Epithelial cell of proximal tubule (primary cell): ENCODE data around the gene NTSR1. TPM values are rescaled to one million over a fixed set of nuclear protein-coding genes. Genes with fewer than 3 reads are reported as not detected.

Experiments used
- DNase-seq: peaks from one replicate; pipeline ENCODE4 v3.0.0-alpha.2; 2011; ENCODE audit warnings: low read depth
- H3K4me3 ChIP-seq: 2 replicates; pipeline ENCODE4 v1.5.1; 2011; ENCODE audit warnings: low read depth, mild to moderate bottlenecking, low read length
- total RNA-seq: library from RNA; depleted of rRNA; stranded (reverse); fragments of >200 nt; gene quantifications from 2 replicates; pipeline ENCODE4 v1.2.3, GENCODE V29; 2015
- TF ChIP-seq, protein P1 (sequence below): conservative IDR thresholded peaks from 2 replicates; pipeline ENCODE4 v1.5.1; 2012; ENCODE audit warnings: low read depth, mild to moderate bottlenecking, low read length

The NTSR1 gene
- total RNA-seq, 1 donor from 2014 or later, result not detected

DNA sequence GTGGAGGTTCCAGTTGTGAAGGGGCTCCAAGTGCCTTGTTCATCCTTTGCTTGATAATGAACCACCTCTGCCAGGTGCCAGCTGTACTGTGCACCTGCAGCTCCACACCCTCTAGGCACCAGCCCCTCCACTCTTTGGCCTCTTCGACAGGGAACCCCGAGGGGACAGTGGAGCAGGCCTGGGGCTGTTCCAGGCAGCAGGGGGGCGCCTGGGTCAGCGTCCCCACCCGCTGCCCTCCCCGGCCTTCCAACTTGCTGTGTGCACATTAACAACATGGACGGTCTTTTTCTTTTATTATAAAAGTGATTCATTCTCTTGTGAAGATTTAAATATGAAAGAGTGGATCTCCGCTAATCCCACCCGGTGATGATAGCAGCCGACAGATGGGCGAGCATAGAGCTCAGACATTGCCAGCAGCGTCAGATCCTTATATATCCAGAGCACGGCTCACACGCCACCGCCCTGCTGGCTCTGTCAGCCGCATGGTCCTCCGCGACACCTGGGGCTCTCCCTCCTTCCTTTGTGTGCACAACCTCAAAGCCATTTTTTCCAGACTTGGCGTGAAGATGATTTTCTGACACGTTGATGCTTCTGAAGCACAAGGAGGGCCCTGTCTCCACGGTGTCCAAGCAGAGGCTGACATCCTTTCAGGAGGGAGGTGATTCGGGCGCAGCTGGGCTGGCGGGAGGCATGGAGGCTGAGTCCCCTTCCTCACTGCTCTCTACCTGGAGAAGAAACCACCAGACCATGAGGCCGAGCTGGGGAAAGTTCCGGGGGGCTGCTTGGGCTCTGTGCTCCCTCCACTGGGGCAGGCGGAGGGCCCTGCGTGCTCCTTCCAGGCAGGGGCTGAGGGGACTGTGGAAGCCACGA is 65.4 kb downstream of the NTSR1 start:
- H3K4me3 ChIP-seq, result no peak overlapping the region
- no peak for DNase-seq
- TF ChIP-seq, protein P1, sequence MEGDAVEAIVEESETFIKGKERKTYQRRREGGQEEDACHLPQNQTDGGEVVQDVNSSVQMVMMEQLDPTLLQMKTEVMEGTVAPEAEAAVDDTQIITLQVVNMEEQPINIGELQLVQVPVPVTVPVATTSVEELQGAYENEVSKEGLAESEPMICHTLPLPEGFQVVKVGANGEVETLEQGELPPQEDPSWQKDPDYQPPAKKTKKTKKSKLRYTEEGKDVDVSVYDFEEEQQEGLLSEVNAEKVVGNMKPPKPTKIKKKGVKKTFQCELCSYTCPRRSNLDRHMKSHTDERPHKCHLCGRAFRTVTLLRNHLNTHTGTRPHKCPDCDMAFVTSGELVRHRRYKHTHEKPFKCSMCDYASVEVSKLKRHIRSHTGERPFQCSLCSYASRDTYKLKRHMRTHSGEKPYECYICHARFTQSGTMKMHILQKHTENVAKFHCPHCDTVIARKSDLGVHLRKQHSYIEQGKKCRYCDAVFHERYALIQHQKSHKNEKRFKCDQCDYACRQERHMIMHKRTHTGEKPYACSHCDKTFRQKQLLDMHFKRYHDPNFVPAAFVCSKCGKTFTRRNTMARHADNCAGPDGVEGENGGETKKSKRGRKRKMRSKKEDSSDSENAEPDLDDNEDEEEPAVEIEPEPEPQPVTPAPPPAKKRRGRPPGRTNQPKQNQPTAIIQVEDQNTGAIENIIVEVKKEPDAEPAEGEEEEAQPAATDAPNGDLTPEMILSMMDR, result no peak

DNA sequence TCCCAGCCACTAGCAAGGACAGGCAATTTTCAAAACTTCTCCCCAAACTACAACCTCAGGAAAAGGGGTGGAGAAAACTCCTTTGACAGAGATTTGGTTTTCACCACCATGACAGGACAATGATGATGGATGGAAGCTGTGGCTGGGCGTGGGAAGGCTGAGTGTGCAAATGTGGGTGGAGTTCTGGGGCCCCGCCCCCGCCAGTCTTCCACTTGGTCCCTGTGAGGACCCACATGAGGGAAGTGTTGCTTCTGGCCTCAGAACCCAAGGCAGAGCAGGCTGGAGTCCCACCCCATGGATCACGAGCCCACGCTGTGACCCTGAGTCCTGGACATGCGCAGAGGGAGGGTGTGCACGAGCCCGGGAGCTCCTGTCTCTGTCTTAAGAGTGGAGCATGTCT is 66.1 kb downstream of the NTSR1 start:
- H3K4me3 ChIP-seq, result no peak overlapping the region
- no peak for DNase-seq
- TF ChIP-seq, protein P1, result no peak

DNA sequence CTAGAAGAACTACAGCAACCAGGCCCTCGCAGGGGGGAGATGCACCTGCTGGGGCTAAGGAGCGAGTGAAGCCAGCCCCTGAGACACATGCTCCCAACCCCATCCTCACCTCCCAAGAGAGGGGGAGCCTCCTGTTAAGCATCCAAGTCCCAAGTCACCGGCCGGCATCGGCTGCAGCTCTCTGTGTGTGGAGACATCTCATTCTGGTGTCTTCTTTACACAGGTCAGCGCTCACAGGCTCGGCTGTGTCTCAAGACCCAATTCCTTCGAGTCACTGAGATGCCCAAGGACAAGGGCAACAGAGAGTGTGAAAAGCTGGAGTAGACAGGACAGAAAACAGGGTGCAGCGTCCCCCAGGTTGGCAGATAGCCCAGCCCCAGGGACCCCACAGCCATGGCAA is 66.6 kb downstream of the NTSR1 start:
- no peak for DNase-seq
- H3K4me3 ChIP-seq, result no peak overlapping the region
- TF ChIP-seq, protein P1, result no peak

DNA sequence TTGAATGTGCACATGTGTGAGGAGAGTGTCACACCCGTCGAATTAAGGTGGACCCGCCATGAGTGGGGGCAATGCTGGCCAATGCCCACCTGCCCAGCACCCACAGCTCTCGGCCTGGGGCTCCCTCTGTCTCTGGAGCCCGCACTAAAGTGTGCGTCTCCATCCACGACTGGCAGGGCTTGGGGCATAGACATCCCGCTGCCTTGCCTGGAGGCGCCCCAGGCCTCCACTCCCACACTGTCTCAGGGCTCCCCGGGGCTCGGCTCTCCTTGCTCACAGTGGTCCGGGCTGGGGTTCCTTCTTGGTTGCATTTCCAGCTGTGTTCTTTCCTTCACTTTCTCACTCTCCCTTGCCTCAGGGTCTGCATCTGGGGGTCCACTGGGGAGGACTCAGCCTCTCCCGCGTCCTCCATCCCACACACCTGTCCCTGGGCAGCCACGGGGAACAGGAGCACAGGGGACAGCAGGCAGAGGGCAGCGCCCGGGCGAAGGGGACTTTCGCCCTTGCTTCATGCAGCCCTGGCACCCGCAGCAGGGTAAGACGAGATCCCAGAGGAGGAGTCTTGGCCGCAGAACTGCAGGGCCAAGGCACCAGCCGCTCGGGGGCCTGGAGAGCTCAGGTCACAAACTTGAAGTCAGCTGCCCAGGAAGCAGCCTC is 67.5 kb downstream of the NTSR1 start:
- no peak for DNase-seq
- TF ChIP-seq, protein P1, result no peak

DNA sequence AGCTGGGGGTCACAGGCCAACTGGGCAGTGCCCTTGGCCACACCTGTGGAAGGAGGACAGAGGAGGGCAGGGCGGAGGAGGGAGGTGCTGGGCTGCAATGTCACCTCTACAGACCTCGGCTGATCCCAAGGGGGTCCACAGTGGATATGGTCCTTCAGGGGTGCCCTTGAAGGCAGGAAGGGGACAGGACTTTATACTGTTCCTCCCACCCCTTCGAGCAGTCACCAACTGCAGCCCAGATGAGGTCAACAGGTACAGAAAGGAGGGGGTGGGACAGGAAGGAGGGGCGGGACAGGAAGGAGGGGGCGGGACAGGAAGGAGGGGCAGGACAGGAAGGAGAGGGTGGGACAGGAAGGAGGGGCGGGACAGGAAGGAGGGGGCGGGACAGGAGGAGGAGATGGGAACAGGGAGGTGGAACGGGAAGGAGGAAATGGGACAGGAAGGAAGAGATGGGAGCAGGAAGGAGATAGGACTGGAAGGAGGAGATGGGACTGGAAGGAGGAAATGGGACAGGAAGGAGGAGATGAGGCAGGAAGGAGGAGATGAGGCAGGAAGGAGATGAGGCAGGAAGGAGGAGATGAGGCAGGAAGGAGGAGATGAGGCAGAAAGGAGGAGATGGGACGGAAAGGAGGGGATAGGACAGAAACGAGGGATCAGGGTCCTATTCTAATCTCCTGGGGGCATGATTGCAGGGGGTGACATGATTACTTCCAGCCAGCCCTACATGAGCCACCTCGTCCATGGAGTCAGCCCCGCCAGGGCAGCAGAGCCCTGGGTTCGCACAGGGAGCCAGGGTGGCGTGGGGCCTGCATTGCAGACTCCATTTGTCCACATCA is 68.3 kb downstream of the NTSR1 start:
- H3K4me3 ChIP-seq, result peak overlapping the region; percentile 48
- TF ChIP-seq, protein P1, result no peak
- no peak for DNase-seq

More for the DNA sequence above, 67.5 kb downstream of the NTSR1 start:
- peak overlapping the region; percentile 48 for H3K4me3 ChIP-seq

DNA sequence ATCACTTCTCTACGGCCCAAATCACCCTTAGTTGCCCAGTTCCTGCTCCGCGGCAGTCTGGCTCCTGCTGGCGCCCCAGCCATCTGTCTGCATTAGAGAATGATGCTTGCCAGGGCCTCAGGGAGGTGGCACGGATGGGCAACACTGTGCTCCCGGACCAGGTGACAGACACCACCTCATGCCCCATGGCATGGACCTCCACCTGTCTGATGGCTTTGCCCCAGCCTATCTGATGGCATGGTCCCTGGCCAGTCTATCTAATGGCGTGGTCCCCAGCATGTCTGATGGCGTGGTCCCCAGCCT is 68.8 kb downstream of the NTSR1 start:
- no peak for DNase-seq
- TF ChIP-seq, protein P1, result no peak
- no peak overlapping the region for H3K4me3 ChIP-seq
